Right cardiac atrium (tissue), 5 donors: ENCODE data around the gene TTLL11. TPM values are rescaled to one million over a fixed set of nuclear protein-coding genes. Genes with fewer than 3 reads are reported as not detected.

Source experiments
- ATAC-seq, 2 donors: fragments of 200-7000 bp; cut with Tn5 transposase; one replicate each; pipeline versions ENCODE4 v1.8.0 to v1.9.1; 2020; ENCODE audit warnings: moderate library complexity in 2 of 2, mild to moderate bottlenecking in 1 of 2
- DNase-seq, 3 donors: peaks; one replicate each; pipeline ENCODE4 v3.0.0-alpha.2; 2020
- H3K27ac ChIP-seq: one replicate; pipeline ENCODE4 v1.5.1; 2013; ENCODE audit warnings: mild to moderate bottlenecking, low read length, control low read depth, moderate library complexity
- H3K27me3 ChIP-seq: one replicate; pipeline ENCODE4 v1.6.1; 2013; ENCODE audit not compliant: control insufficient read depth, insufficient read depth
- H3K4me1 ChIP-seq: one replicate; pipeline ENCODE4 v1.6.1; 2013; ENCODE audit warnings: low read length; ENCODE audit not compliant: control insufficient read depth, insufficient read depth
- H3K4me3 ChIP-seq: one replicate; pipeline ENCODE4 v1.5.1; 2013; ENCODE audit warnings: low read length, control low read depth
- H3K9me3 ChIP-seq: one replicate; pipeline ENCODE4 v1.6.1; 2013; ENCODE audit warnings: low read length; ENCODE audit not compliant: control insufficient read depth
- WGBS: extraction: QIAGEN DNeasy Blood & Tissue Kit; methylation state at CpG from one replicate; pipeline ENCODE4 v1.1.7; 2013; 5-methylcytosine and 5-hydroxymethylcytosine counted together
- intact Hi-C, 4 donors: fragments of 100-400 bp; cut with DNase I; formaldehyde crosslinking; loops; one replicate each; pipeline versions ENCODE4 v1.11.0 to v1.14.0; 2022 to 2023
- polyA plus RNA-seq: library from polyadenylated mRNA; stranded (reverse); fragments of 200-250 nt; gene quantifications from one replicate; pipeline ENCODE4 v1.2.3, GENCODE V29; 2013
- total RNA-seq, 4 donors: library from RNA; stranded (reverse); fragmentation: NEBNext Ultra II Directional; extraction: Animal tissue kit (Norgen Biotek cat#: 25700); gene quantifications; one replicate each; pipeline ENCODE4 v1.2.1, GENCODE V29; 2021
- donor health status: healthy with polysubstance abuse.
- donor health status: DM: no; HTN: yes; CAD: no.
- donor health status: DM: no; HTN: no; CAD: no.
- donor health status: DM: no; HTN: yes; CAD: no; lungs with severe emphysema.
- donor health status: DM: yes; HTN: yes; CAD: no.

TTLL11 gene
- total and polyA plus RNA-seq, 5 donors, result 3.4 to 8.6 (median 5.7) TPM

DNA sequence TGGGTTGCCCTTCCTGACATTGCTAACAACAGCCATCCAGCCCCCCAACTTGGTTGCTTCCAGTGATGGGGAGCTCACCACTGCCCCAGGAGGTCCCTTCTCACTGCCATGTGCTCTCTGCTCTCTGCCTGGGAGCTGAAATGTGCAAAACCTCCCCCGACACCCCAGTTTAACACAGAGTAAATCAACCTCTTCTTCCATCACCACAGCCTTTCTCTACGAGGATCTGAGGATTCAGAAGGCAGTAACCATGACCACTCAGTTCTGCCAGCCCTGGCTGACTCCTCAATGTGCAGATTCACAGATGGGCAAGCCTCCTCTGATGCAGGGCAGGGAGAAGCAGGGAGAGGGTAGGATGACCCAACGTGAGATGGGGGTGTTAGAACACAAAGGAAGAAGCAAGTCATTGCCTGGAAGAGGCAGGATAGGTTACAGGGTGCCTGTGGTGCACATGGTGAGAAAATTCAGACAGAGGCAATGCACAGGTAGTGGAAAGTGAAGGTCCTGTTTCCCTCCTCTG lies 256.7 kb downstream of the TTLL11 start:
- Histone ChIP-seq H3K27me3 (no peaks in the 10 kb centered on the region), H3K27ac (no peak overlapping the region), H3K4me3 (no peak overlapping the region), H3K4me1 (no peaks in the 10 kb centered on the region), H3K9me3 (no peaks in the 10 kb centered on the region)
- ATAC-seq (no peak), DNase-seq (no peak)
- WGBS, result 91% methylated on average over 3 of the region's 3 CpGs
- intact Hi-C loops, result loop anchor here in 1 of 4 donors (10.0 kb wide), 1 partner anchor 62 kb away; no protein-coding TSS in a partner anchor

GRCh38 chr9:121835587-121836365 lies 257.3 kb downstream of the TTLL11 start:
- H3K4me1 ChIP-seq, result no peaks in the 10 kb centered on the region
- ATAC-seq (no peak), DNase-seq (no peak)
- 88% methylated on average over 5 of the region's 5 CpGs for WGBS
- no peaks in the 10 kb centered on the region for H3K27me3 ChIP-seq
- no peaks in the 10 kb centered on the region for H3K9me3 ChIP-seq
- intact Hi-C loops, result loop anchor here in 1 of 4 donors (10.0 kb wide), 1 partner anchor 61 kb away; no protein-coding TSS in a partner anchor
- no peak overlapping the region for H3K27ac ChIP-seq
- no peak overlapping the region for H3K4me3 ChIP-seq

- H3K4me3 ChIP-seq, result no peak overlapping the region
- ATAC-seq (no peak), DNase-seq (no peak)
- H3K4me1 ChIP-seq, result no peaks in the 10 kb centered on the region
- 90% methylated on average over 9 of the region's 9 CpGs for WGBS
- no peak overlapping the region for H3K27ac ChIP-seq
- no peaks in the 10 kb centered on the region for H3K27me3 ChIP-seq
- intact Hi-C loops, result loop anchor here in 1 of 4 donors (10.0 kb wide), 1 partner anchor 58 kb away; no protein-coding TSS in a partner anchor
- no peaks in the 10 kb centered on the region for H3K9me3 ChIP-seq
Observed at GRCh38 chr9:121833061-121833460, 260.0 kb downstream of the TTLL11 start.

DNA sequence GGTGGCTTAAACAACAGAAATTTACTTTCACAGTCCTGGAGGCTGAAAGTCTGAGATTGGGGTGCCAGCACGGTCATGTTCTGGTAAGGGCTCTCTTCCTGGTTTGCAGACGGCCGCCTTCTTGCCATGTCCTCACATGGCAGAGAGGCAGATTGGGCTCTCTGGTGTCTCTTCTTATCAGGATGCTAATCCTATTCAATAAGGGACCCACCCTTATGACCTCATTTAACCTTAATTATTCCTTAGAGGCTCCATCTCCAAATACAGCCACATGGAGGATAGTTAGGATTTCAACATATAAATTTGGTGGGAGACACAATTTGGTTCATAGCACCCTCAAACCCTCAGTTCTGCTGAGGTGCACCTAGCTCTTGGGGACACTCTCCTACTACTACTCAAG lies 261.2 kb downstream of the TTLL11 start:
- ATAC-seq (no peak), DNase-seq (no peak)
- Histone ChIP-seq H3K9me3 (no peaks in the 10 kb centered on the region), H3K27me3 (no peaks in the 10 kb centered on the region), H3K4me1 (no peaks in the 10 kb centered on the region), H3K4me3 (no peak overlapping the region), H3K27ac (no peak overlapping the region)
- over 99% methylated on average over 3 of the region's 3 CpGs for WGBS
- intact Hi-C loops, result loop anchor here in 1 of 4 donors (10.0 kb wide), 1 partner anchor 57 kb away; no protein-coding TSS in a partner anchor

- no peak overlapping the region for H3K27ac ChIP-seq
- no peaks in the 10 kb centered on the region for H3K27me3 ChIP-seq
- DNase-seq (no peak), ATAC-seq (no peak)
- H3K4me3 ChIP-seq, result no peak overlapping the region
- no peaks in the 10 kb centered on the region for H3K4me1 ChIP-seq
- WGBS, result 81% methylated on average over 3 of the region's 3 CpGs
- intact Hi-C loops, result loop anchor here in 1 of 4 donors (10.0 kb wide), 1 partner anchor 56 kb away; no protein-coding TSS in a partner anchor
- H3K9me3 ChIP-seq, result no peaks in the 10 kb centered on the region
Observed at GRCh38 chr9:121830441-121831140, 262.5 kb downstream of the TTLL11 start.

GRCh38 chr9:121827251-121827967 lies 265.7 kb downstream of the TTLL11 start:
- DNase-seq (no peak), ATAC-seq (peak in 1 of 2 donors; percentile 44)
- Histone ChIP-seq H3K27ac (no peak overlapping the region), H3K27me3 (no peaks in the 10 kb centered on the region), H3K4me1 (no peaks in the 10 kb centered on the region), H3K9me3 (no peaks in the 10 kb centered on the region), H3K4me3 (no peak overlapping the region)
- WGBS, result 89% methylated on average over 17 of the region's 17 CpGs
- intact Hi-C loops, result no loop called here

DNA sequence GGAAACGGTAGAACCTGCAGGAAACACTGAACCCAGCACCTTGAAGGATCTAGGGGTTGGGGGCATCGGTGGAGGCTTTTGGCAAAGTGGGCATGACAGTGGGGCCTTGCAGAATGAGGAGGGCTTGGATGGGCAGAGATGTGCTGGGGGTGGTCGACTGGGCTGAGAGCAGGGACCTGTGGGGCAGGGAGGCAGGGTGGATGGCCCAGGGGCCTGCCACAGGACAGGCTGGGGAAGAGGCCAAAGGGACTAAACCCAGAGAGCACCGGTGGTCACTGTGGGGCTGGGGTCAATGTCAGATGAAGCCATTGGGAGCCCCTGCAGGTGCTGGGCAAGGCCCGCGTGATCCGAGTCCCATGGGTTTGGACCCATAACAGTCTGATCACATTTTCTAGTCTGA lies 266.4 kb downstream of the TTLL11 start:
- intact Hi-C loops, result no loop called here
- Histone ChIP-seq H3K27ac (no peak overlapping the region), H3K9me3 (no peaks in the 10 kb centered on the region), H3K27me3 (no peaks in the 10 kb centered on the region), H3K4me3 (no peak overlapping the region), H3K4me1 (no peaks in the 10 kb centered on the region)
- ATAC-seq, result no peak
- DNase-seq, result no peak
- 95% methylated on average over 7 of the region's 7 CpGs for WGBS

GRCh38 chr9:121825031-121825691 lies 267.9 kb downstream of the TTLL11 start:
- H3K9me3 ChIP-seq, result no peaks in the 10 kb centered on the region
- 72% methylated on average over 12 of the region's 12 CpGs for whole genome bisulfite sequencing
- no peaks in the 10 kb centered on the region for H3K27me3 ChIP-seq
- peaks cover 2% of the 10 kb centered on the region for H3K4me1 ChIP-seq
- H3K27ac ChIP-seq, result no peak overlapping the region
- ATAC-seq (no peak), DNase-seq (no peak)
- H3K4me3 ChIP-seq, result no peak overlapping the region
- intact Hi-C loops, result no loop called here

- Histone ChIP-seq H3K27ac (no peak overlapping the region), H3K4me1 (peaks cover 2% of the 10 kb centered on the region), H3K9me3 (no peaks in the 10 kb centered on the region), H3K27me3 (no peaks in the 10 kb centered on the region), H3K4me3 (no peak overlapping the region)
- intact Hi-C loops, result no loop called here
- WGBS, result 74% methylated on average over 4 of the region's 4 CpGs
- no peak for ATAC-seq
- no peak for DNase-seq
Observed at GRCh38 chr9:121824651-121825030, 268.5 kb downstream of the TTLL11 start.

DNA sequence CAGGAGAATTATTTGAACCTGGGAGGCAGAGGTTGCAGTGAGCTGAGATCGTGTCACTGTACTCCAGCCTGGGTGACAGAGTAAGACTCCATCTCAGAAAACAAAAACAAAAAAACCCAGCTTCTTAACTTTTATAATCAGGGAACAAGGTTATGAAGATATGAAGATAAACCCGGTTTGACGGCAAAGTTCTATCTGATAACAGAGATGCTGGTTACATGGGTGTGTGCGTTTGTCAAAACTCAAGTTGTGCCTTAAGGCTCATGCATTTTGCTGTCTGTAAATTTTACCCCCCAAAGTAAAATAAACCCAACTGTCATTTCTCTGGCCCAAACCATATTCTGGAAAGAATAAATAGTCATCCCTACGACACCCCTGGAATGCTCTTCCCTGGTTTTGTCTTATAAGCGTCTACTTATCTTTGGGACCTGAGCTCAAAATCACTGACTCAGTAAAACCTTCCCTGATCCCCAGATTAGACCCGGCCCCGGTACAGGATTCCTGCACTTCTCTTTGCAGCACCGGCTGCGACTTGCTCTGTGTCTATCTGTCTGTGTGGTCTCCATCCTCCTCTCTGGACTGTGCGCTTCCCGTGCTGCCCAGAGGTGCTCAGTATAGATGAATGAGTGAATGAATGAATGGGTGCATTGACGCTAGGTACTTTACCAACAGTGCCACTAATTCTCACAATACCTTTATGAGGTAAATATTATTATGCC lies 269.5 kb downstream of the TTLL11 start:
- no peaks in the 10 kb centered on the region for H3K9me3 ChIP-seq
- DNase-seq (no peak), ATAC-seq (no peak)
- intact Hi-C loops, result no loop called here
- no peak overlapping the region for H3K27ac ChIP-seq
- H3K4me1 ChIP-seq, result peaks cover 3% of the 10 kb centered on the region
- H3K4me3 ChIP-seq, result no peak overlapping the region
- WGBS, result 95% methylated on average over 13 of the region's 13 CpGs
- no peaks in the 10 kb centered on the region for H3K27me3 ChIP-seq
